NCI-H82 treated with DMSO at 0.1 percent for 48 hours (cell line): ENCODE data around the gene PKIB.
A peak's percentile ranks its signal among the peaks of the same experiment; 100 is the strongest.

Source experiments
- DNase-seq: peaks from one replicate; lab custom pipeline; 2025; ENCODE audit not compliant: unreplicated experiment; lab: John Stamatoyannopoulos, UW

PKIB gene

GRCh38 chr6:122704066-122704465, 93.9 kb downstream of the PKIB start:
- no peak for DNase-seq

- no peak for DNase-seq
Measured at GRCh38 chr6:122709922-122710512, 99.8 kb downstream of the PKIB start.

- no peak for DNase-seq
Measured at GRCh38 chr6:122710908-122711635, 100.9 kb downstream of the PKIB start.

GRCh38 chr6:122712093-122712447, 101.9 kb downstream of the PKIB start:
- DNase-seq = no peak

GRCh38 chr6:122712448-122713137, 102.4 kb downstream of the PKIB start:
- DNase-seq = no peak

GRCh38 chr6:122713138-122713537, 102.9 kb downstream of the PKIB start:
- no peak for DNase-seq

- no peak for DNase-seq
Measured at GRCh38 chr6:122714059-122714458, 103.9 kb downstream of the PKIB start.

- DNase-seq = no peak
Measured at GRCh38 chr6:122715725-122716124, 105.5 kb downstream of the PKIB start.

DNA sequence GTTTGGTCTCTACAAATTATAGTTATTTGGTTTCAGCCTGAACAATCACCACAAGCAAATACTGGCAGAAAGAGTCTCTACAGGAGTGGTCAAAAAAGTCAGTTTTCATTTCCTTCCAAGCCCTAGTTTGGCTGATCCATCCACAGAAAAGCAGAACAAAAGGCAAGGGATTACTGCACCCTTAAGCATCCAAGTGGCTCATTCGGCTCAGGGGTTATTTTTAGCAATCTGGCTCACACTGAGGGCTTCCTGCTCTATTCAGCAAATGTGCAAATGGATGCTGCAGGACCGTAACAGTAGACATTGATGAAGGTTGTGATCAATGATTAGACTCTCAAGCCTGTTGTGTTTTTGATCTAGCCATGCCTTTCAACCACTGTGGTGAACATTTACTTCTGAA, 107.1 kb downstream of the PKIB start:
- no peak for DNase-seq

GRCh38 chr6:122718616-122719015, 108.4 kb downstream of the PKIB start:
- DNase-seq = no peak

- DNase-seq = no peak
Measured at GRCh38 chr6:122719176-122719575, 109.0 kb downstream of the PKIB start.

- DNase-seq = no peak
Measured at GRCh38 chr6:122722746-122723145, 112.5 kb downstream of the PKIB start.

- peak; percentile 93 for DNase-seq
Measured at GRCh38 chr6:122726649-122727048, 116.4 kb downstream of the PKIB start.

DNA sequence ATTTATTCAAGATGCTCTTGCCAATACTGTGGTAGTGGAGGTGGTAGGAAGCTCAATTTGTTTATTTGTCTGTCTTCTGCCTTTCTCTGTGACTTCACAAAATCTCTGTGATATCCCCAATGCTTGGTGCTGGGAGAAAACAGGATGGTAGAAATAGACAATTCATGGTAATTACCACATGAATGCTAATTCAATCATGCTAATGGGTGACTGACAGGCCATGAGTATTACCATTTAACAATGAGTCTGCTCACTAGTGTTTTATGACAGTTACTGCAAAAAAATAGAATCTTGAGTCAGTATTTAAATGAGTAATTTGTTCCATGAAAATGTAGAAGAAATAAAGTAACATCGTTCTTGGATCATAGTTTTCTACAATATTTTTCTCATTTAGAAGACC, 117.0 kb downstream of the PKIB start:
- no peak for DNase-seq

DNA sequence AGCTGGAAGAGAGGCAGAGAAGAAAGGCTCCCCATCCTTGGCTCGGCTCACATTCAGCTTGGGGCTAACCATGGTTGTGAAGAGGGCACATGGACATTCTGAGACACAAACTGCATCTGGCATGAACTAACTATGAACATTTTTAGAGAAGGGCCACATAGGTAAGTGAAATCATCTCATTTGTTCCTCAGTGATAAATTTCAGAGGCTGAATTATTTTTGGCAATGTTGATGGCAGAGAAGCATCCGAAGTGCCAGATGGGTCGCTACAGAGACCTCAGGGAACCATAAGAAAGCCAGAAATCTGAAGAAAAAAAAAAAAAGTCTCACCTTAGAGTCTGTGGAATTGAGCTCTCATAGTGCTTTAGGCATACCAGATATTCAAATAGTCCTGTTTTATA, 120.1 kb downstream of the PKIB start:
- DNase-seq = no peak

DNA sequence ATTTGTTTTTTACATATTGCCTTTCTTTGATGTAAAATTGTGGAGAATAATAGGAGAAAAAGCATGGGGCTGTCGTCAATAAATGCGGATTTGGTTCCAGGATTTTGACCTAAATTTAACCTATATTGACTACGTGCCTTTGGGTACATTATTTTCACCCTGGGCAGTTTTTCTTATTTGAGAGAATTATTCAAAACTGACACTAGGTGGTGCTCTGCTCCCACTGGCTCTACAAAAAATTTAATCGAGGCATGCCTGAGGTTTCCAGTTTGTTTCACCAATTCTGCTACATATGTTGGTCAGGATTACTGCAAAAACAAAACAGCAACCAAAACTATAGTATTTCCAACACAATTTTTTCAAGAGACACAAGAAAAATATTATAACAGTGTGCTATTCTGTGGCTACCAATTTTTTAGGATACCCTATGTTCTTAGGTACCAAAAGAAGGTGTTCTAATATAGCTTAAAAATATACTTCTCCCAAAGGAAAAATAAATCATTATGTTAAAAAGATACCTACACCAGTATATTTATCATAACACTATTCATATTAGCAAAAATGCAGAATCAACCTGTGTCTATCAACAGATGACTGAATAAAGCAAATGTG, 120.7 kb downstream of the PKIB start:
- DNase-seq = no peak

DNA sequence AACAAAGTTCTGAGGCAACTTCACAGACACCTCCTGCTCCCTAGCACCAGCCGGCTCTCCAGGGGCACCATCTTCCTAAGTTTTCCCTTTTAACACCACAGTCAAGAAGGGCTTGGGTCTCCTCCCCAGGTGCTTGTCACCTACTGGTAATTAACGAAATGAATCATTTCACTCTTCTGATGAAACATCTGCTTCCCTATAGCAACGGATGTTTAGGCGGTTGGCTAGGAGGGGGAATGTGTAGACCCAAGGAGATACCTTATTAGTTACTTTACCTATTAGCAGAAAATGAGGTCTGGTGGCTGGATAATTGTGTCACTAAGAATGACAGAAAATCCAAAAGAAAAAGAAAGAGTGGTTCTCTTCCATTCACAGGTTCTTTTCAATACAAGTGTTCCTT, 123.1 kb downstream of the PKIB start:
- DNase-seq = no peak

GRCh38 chr6:122734529-122735395, 124.6 kb downstream of the PKIB start:
- DNase-seq = peak; percentile 25

GRCh38 chr6:122735582-122735981, 125.4 kb downstream of the PKIB start:
- DNase-seq = peak; percentile 80

DNA sequence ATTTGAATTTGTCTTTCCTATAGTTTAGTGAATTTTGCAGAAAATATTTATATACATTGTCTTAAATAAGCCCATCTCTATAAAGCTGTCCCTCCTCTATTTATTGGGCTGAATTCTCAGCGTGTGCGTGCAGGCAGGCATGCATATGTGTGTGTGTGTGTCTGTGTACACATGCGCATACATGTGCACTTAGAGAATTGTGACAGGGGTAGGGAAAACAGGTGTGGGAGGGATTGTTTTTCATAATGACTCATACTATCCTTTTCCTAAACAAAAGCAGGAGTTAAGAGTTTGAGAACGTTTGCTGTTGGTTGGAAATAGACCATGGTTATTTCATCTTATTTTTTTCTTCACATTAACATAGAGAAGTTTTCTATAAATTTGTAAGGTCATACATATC, 126.0 kb downstream of the PKIB start:
- DNase-seq = peak; percentile 61

- no peak for DNase-seq
Measured at GRCh38 chr6:122736616-122737015, 126.4 kb downstream of the PKIB start.
